HG03280 (cell line): ENCODE data around the gene SEC22C.

ENCODE experiments used
- ATAC-seq: cut with Tn5 transposase; IDR thresholded peaks from one replicate; pipeline ENCODE4 v1.9.1; 2021; ENCODE audit warnings: mild to moderate bottlenecking, moderate library complexity; ENCODE audit not compliant: unreplicated experiment

SEC22C gene

GRCh38 chr3:42539871-42540714 lies 41.7 kb downstream of the SEC22C start:
- no peak for ATAC-seq

DNA sequence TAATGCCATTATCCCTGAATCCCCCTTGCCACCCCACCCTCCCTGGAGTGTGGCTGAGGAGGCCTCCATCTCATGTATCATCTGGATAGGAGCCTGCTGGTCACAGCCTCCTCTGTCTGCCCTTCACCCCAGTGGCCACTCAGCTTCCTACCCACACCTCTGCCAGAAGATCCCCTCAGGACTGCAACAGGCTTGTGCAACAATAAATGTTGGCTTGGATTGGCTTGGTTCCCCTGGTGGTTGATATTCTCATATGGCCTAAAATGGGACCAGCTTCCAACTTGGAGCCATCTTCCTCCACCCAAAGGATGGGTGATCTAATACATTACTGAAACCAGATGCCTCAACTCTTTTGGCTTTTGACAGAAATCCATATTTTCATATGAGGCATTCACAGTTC lies 44.4 kb downstream of the SEC22C start:
- ATAC-seq, result no peak

GRCh38 chr3:42535981-42536784 lies 45.6 kb downstream of the SEC22C start:
- ATAC-seq, result no peak

GRCh38 chr3:42533161-42533897 lies 48.4 kb downstream of the SEC22C start:
- ATAC-seq, result no peak

- ATAC-seq, result no peak
These were observed 49.5 kb downstream of the SEC22C start for GRCh38 chr3:42532229-42532628.

GRCh38 chr3:42531470-42531869 lies 50.3 kb downstream of the SEC22C start:
- ATAC-seq, result no peak

GRCh38 chr3:42530073-42530472 lies 51.7 kb downstream of the SEC22C start:
- no peak for ATAC-seq

- no peak for ATAC-seq
These were observed 52.3 kb downstream of the SEC22C start for GRCh38 chr3:42529468-42529867.

DNA sequence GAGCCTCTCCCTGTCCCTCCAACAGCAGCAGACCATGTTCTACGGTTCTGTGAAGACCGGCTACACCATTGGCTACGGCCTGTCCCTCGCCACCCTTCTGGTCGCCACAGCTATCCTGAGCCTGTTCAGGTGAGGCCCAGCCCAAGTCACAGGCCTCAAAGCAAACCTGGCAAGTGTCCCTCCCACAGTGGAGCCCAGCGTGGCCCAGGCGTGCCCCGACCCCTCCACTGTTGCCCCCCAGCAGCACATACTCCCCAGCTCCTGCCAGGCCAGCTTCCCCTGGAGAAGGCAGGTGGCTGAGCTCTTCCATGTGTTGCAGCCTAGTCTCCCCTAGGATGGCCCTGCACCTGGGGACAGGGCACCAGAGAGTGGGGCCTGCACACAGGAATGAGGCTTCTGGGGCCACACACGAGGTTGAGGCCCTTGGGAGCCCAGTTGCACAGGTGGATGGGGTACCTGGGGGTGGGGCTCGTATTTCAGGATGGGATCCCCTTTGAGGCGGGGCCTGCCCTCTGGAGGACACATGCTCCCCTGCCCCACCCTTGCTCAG lies 54.3 kb downstream of the SEC22C start:
- no peak for ATAC-seq

- no peak for ATAC-seq
These were observed 55.0 kb downstream of the SEC22C start for GRCh38 chr3:42526616-42527367.

- no peak for ATAC-seq
These were observed 55.9 kb downstream of the SEC22C start for GRCh38 chr3:42525736-42526345.

GRCh38 chr3:42525212-42525611 lies 56.6 kb downstream of the SEC22C start:
- ATAC-seq, result no peak

DNA sequence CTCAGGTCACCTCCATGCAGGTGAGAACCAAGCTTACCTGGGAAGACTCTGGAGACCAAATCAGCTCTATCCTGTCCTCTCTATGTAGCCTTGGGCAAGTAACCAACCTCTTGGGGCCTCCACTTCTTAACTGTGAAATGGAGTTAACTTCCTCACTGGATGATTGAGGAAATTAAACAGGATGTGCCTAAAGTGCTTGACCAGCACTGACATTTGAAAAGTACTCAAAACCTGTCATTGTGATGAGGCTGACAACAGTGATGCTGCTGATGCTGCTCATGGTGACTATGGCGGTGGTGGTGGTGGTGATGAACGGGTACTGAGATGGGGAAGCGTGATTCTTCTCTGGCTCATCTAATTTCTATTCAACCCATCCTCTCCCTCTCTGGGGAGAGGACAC lies 57.0 kb downstream of the SEC22C start:
- ATAC-seq, result no peak

DNA sequence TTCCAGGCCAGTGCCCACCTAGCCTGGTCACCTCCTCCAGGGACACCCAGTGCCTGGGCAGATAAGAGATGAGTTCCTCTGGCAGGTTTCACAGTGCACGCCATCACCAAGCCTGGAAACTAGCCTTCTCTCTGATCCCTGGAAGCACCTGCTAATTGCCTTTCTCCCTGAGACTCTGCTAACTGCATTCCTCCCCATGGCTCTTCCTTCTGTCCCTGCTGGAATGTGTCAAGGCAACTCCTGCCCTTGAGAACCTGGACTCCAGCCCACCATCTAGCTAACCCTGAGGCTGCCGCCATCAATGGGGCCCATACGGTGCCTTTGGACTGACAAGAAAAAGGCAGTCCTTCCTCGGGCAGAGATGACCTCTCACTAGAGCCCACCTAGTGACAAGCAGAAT lies 60.9 kb downstream of the SEC22C start:
- no peak for ATAC-seq

GRCh38 chr3:42520336-42520735 lies 61.4 kb downstream of the SEC22C start:
- ATAC-seq, result no peak

- no peak for ATAC-seq
These were observed 62.2 kb downstream of the SEC22C start for GRCh38 chr3:42519568-42519962.

DNA sequence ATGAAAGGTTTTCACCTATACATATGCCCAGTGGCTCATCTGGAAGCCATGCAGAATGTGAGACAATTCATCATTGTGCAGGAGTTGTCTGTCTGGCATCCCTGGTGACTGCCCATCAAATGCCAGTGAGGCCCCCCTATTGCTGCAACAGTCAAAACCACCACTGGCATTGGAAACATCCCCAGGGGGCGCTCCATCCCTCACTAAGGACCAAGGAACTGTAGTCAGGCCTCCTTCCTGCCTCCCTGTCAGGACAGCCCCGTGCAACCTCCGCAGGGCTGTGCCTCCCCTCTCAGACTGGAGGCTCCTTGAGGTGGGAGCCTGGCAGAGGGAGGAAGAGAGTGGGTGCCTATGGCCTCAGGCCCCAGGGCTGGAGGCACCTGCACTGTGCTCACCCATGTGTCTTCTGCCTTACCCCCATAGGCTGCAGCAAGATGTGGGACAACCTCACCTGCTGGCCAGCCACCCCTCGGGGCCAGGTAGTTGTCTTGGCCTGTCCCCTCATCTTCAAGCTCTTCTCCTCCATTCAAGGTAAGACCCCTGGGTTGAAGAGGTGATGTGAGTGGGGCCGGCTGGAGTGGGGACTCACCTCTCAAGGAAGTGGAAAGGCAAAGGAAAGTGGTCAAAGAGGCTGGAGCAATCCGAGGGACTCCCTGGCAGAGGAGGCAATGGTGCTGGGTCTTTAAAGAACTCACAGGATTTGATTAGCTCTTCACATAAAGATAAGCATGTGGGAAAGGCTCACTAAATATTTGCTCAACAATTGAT lies 62.8 kb downstream of the SEC22C start:
- ATAC-seq, result no peak

DNA sequence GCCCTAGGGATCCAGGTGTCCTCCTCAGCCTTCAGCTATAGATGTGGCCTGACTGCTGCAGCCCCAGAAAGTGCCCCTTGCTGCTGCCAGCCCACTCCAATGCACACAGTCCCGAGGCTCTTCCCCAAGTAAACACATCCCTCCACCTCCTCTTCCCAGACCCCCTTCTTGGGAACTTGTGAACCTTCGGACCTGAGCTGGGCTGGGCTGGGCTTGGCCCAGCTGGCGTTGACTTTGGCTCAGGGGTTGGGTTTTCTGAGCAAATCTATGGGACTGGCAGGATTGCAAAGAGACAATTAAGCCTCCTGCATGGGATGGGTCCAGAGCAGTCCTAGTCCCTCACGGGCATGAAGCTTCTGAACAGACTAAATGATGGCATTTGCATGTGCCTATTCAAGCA lies 64.7 kb downstream of the SEC22C start:
- ATAC-seq, result no peak

DNA sequence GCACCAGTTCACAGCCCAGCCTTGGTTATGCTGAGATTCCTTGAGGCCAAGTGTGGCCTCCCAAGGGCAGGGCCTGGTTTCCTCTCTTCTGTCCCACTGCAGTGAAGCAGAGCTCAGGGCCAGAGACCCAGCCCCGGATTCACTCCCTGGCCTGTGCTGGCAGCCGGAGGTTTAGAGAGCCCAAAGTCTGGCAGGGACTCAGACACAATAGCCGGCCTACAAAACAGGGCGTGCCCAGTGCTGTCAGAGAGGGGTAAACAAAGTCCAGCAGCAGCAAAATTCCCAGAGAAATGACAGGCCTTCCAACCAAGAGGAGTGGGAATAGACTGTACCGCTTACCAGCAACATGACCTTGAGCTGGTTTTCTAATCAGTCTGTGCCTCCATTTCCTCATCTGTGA lies 65.3 kb downstream of the SEC22C start:
- no peak for ATAC-seq
